Muscle layer of duodenum (tissue), 2 donors: ENCODE results near the gene DPP6.

Source experiments
- H3K27ac ChIP-seq: one replicate; pipeline ENCODE4 v1.7.0; 2013; ENCODE audit warnings: mild to moderate bottlenecking, low read length
- H3K27me3 ChIP-seq: one replicate; pipeline ENCODE4 v1.7.0; 2013; ENCODE audit warnings: low read depth, mild to moderate bottlenecking, control low read depth, low read length
- H3K36me3 ChIP-seq, 2 donors: one replicate each; pipeline ENCODE4 v1.7.0; 2013; ENCODE audit warnings: low read length in 2 of 2, control low read depth in 1 of 2, mild to moderate bottlenecking in 1 of 2; ENCODE audit not compliant: insufficient read depth in 2 of 2, control insufficient read depth in 1 of 2
- H3K4me1 ChIP-seq, 2 donors: one replicate each; pipeline ENCODE4 v1.7.0; 2013; ENCODE audit warnings: low read length in 2 of 2, mild to moderate bottlenecking in 2 of 2, control low read depth in 1 of 2, moderate library complexity in 1 of 2; ENCODE audit not compliant: insufficient read depth in 2 of 2, control insufficient read depth in 1 of 2
- H3K4me3 ChIP-seq, 2 donors: one replicate each; pipeline ENCODE4 v1.7.0; 2013; ENCODE audit warnings: low read length in 2 of 2, low read depth in 1 of 2, mild to moderate bottlenecking in 1 of 2
- H3K9me3 ChIP-seq, 2 donors: one replicate each; pipeline ENCODE4 v1.7.0; 2013; ENCODE audit warnings: low read length in 2 of 2, control low read depth in 1 of 2, mild to moderate bottlenecking in 1 of 2; ENCODE audit not compliant: control insufficient read depth in 1 of 2
- donor health status: healthy.

DPP6 gene

GRCh38 chr7:154442939-154443338 lies 390.7 kb downstream of the DPP6 start:
- no peak overlapping the region for H3K4me3 ChIP-seq
- H3K36me3 ChIP-seq = no peaks in the 10 kb centered on the region
- no peaks in the 10 kb centered on the region for H3K9me3 ChIP-seq
- H3K4me1 ChIP-seq = no peaks in the 10 kb centered on the region
- no peak overlapping the region for H3K27ac ChIP-seq
- H3K27me3 ChIP-seq = no peaks in the 10 kb centered on the region

GRCh38 chr7:154450451-154450850 lies 398.3 kb downstream of the DPP6 start:
- Histone ChIP-seq H3K4me3 (no peak overlapping the region), H3K9me3 (no peaks in the 10 kb centered on the region), H3K27ac (no peak overlapping the region), H3K36me3 (no peaks in the 10 kb centered on the region), H3K27me3 (no peaks in the 10 kb centered on the region), H3K4me1 (peaks cover 0 to 6% of the 10 kb centered on the region in 2 donors)

DNA sequence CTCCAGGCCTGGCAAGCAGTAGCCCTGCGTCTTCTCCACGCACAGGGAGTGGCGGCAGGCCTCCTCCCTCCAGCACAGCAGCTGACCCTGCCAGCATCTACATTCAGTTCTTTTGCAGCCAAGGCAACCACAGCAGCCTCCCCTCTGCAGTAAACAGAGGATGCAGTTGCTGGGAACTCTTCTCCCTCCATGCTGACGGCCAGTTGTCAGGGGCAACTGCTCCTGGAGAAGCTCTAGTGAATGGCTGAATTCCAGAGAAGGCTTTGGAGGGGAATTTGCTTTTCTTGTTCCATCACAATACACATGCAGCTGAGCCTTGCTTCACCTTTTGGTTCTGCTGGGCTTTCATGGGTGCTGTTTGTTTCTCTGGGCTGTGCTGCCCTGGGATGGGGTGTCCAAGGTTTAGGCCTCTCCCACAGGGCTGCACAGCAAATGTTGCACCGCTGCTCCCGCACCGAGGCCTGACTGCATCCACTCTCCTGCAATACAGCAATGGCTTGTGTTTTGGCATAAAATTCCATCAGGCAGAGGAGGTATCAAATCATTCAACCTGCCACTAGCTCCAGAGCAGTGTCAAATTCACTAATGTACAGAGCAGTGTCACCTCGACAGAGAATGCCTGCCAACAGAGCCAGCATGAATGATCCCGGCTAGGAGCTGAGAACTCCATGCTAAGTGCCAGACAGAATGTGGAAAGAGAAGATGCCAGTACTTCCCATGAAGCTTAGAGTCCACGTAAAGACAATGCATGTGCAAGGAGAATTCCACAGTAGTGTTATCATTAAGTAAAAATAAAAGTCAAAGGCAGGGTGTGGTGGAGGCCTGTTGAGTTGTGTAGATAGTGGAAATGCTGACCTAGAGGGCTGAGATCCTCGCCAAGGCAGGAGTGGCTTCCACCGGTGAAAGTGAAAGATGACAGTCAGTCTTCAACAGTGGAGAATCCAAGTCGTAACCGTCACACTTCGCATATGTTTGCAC lies 399.6 kb downstream of the DPP6 start:
- no peak overlapping the region for H3K4me3 ChIP-seq
- H3K4me1 ChIP-seq = peaks cover 0 to 6% of the 10 kb centered on the region in 2 donors
- H3K9me3 ChIP-seq = no peaks in the 10 kb centered on the region
- H3K36me3 ChIP-seq = no peaks in the 10 kb centered on the region
- H3K27ac ChIP-seq = no peak overlapping the region
- no peaks in the 10 kb centered on the region for H3K27me3 ChIP-seq

DNA sequence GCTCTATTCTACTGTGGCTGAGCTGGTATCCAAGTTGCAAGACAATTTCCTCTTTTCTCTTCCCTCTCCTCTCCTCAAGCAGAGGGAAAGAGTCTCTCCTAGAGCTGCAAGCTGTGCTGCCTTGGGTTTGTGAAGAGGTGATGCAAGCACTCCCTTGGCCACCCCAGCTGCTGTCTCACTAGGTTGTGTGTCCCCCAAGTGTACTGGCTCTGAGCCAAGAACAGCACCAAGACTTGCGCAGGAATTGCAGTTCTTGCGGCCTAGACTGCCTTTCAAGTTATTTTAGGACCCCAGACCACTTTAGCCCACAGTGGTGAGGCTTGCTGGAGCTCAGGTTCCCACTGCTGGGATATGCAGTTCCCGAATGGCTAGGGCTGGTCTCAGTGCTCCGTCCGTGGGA lies 411.6 kb downstream of the DPP6 start:
- peaks cover 0 to 4% of the 10 kb centered on the region in 2 donors for H3K9me3 ChIP-seq
- H3K36me3 ChIP-seq = no peaks in the 10 kb centered on the region
- no peaks in the 10 kb centered on the region for H3K4me1 ChIP-seq
- no peaks in the 10 kb centered on the region for H3K27me3 ChIP-seq
- H3K4me3 ChIP-seq = no peak overlapping the region
- H3K27ac ChIP-seq = no peak overlapping the region

- no peaks in the 10 kb centered on the region for H3K36me3 ChIP-seq
- no peaks in the 10 kb centered on the region for H3K9me3 ChIP-seq
- H3K27me3 ChIP-seq = no peaks in the 10 kb centered on the region
- no peaks in the 10 kb centered on the region for H3K4me1 ChIP-seq
- no peak overlapping the region for H3K27ac ChIP-seq
- no peak overlapping the region for H3K4me3 ChIP-seq
Observed at GRCh38 chr7:154469652-154470051, 417.5 kb downstream of the DPP6 start.

DNA sequence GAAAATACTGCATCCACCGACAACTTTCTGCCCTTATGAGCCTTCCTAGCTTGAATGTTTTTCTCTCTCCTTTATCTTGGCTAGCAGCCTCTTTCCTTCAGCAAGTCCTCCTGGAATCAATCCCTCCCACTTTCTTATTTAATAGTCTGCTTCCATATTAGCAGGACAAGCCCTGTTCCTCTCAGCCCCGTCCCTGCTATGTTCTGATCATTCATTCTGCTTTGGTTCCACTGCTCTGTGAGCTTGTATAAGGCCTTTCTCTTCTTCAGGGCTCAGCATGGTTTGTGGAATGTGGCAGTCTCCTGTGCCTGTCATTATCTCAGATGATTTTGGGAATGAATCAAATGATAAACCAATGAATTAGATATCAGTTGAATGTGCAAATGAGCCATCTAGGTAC lies 420.1 kb downstream of the DPP6 start:
- H3K27ac ChIP-seq = no peak overlapping the region
- H3K4me3 ChIP-seq = no peak overlapping the region
- no peaks in the 10 kb centered on the region for H3K4me1 ChIP-seq
- H3K27me3 ChIP-seq = no peaks in the 10 kb centered on the region
- no peaks in the 10 kb centered on the region for H3K36me3 ChIP-seq
- no peaks in the 10 kb centered on the region for H3K9me3 ChIP-seq

GRCh38 chr7:154473360-154473759 lies 421.2 kb downstream of the DPP6 start:
- no peaks in the 10 kb centered on the region for H3K4me1 ChIP-seq
- H3K36me3 ChIP-seq = no peaks in the 10 kb centered on the region
- no peak overlapping the region for H3K4me3 ChIP-seq
- H3K27ac ChIP-seq = no peak overlapping the region
- no peaks in the 10 kb centered on the region for H3K27me3 ChIP-seq
- no peaks in the 10 kb centered on the region for H3K9me3 ChIP-seq

- no peaks in the 10 kb centered on the region for H3K36me3 ChIP-seq
- H3K9me3 ChIP-seq = no peaks in the 10 kb centered on the region
- no peak overlapping the region for H3K27ac ChIP-seq
- H3K27me3 ChIP-seq = no peaks in the 10 kb centered on the region
- H3K4me3 ChIP-seq = no peak overlapping the region
- no peaks in the 10 kb centered on the region for H3K4me1 ChIP-seq
Observed at GRCh38 chr7:154474903-154475520, 422.8 kb downstream of the DPP6 start.

DNA sequence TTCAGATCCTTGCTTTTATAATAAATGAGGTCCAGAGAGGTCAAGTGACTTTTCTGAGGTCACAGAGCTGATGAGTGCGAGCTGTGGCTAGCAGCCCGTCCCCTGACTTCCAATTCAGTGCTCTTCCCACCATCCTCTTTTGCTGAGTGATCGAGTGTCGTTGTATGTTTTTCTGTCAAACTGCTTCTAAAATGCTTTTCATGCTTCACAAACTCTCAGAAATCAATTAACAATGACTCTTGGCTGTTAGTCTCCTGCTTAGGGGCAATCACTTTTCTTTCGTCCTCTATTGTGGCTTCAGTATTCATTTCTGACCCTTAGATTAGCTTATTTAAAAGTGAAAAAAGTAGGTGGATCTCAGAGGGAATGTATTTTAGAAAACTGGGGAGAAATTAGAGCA lies 423.7 kb downstream of the DPP6 start:
- Histone ChIP-seq H3K27ac (no peak overlapping the region), H3K36me3 (no peaks in the 10 kb centered on the region), H3K4me3 (no peak overlapping the region), H3K9me3 (no peaks in the 10 kb centered on the region), H3K4me1 (no peaks in the 10 kb centered on the region), H3K27me3 (no peaks in the 10 kb centered on the region)

GRCh38 chr7:154480817-154481216 lies 428.6 kb downstream of the DPP6 start:
- no peak overlapping the region for H3K27ac ChIP-seq
- no peaks in the 10 kb centered on the region for H3K4me1 ChIP-seq
- H3K27me3 ChIP-seq = no peaks in the 10 kb centered on the region
- no peaks in the 10 kb centered on the region for H3K36me3 ChIP-seq
- no peaks in the 10 kb centered on the region for H3K9me3 ChIP-seq
- H3K4me3 ChIP-seq = no peak overlapping the region

DNA sequence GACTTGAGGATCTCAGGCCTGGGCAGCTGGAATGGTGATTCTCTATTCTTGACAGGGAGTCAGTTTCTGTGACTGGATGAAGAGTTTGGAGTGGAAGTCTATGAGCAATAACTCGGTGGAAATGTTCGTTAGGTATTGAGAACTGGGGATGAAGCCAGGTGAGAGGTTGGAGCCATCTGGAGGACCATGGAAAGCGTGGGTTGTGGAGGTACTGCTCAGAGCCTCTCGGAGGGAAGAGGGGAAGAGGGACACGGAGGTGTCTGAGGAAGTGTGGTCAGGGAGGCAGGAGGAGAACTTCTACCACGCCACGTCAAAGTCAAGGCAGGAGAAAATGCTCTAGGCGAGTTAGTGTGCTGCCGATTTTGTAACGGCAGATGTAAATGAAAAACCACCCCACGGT lies 430.7 kb downstream of the DPP6 start:
- no peaks in the 10 kb centered on the region for H3K27me3 ChIP-seq
- no peak overlapping the region for H3K4me3 ChIP-seq
- no peak overlapping the region for H3K27ac ChIP-seq
- H3K9me3 ChIP-seq = no peaks in the 10 kb centered on the region
- no peaks in the 10 kb centered on the region for H3K36me3 ChIP-seq
- no peaks in the 10 kb centered on the region for H3K4me1 ChIP-seq
